ENCODE data around the gene SETMAR. TPM values are rescaled to one million over a fixed set of nuclear protein-coding genes. Genes with fewer than 3 reads are reported as not detected.

SETMAR gene
- polyA plus RNA-seq, 1 experiment: 9.3 TPM

GRCh38 chr3:4313606-4314293 lies 10.6 kb downstream of the SETMAR start:
- CTCF ChIA-PET: interaction anchor here (1.0 kb wide), 1 partner anchor 319 kb away, joined by 5 read pairs; no protein-coding TSS in a partner anchor
- Histone ChIP-seq H3K36me3 (ENCODE audit: control insufficient read depth, insufficient read depth, low read length) (peaks cover 4% of the 10 kb centered on the region; the same call in 1 of the 2 replicates), H3K27me3 (ENCODE audit: control insufficient read depth, insufficient read depth, low read length) (no peaks in the 10 kb centered on the region), H3K4me3 (ENCODE audit: low read depth, low read length) (no peak overlapping the region)
- POLR2A ChIA-PET: no interaction called here
- no peak for DNase-seq (ENCODE audit: low read depth)
- no peak for TF ChIP-seq CTCF (IDR thresholded peaks at IDR 0.05; ENCODE audit: insufficient read depth, low read depth, low read length)

GRCh38 chr3:4314688-4315087 lies 11.5 kb downstream of the SETMAR start:
- H3K36me3 ChIP-seq (ENCODE audit: control insufficient read depth, insufficient read depth, low read length): peaks cover 4% of the 10 kb centered on the region; the same call in 1 of the 2 replicates
- ChIA-PET POLR2A (no interaction called here), CTCF (interaction anchor here (1.0 kb wide), 1 partner anchor 319 kb away, joined by 5 read pairs; no protein-coding TSS in a partner anchor)
- no peaks in the 10 kb centered on the region for H3K27me3 ChIP-seq (ENCODE audit: control insufficient read depth, insufficient read depth, low read length)
- 0 out of 2 replicates have a peak, but pooled peaks have one; percentile 33 for TF ChIP-seq CTCF (IDR thresholded peaks at IDR 0.05; ENCODE audit: insufficient read depth, low read depth, low read length)
- H3K4me3 ChIP-seq (ENCODE audit: low read depth, low read length): no peak overlapping the region
- DNase-seq (ENCODE audit: low read depth): no peak

GRCh38 chr3:4320096-4320911 lies 17.1 kb downstream of the SETMAR start:
- ChIA-PET CTCF (no interaction called here), POLR2A (no interaction called here)
- DNase-seq (ENCODE audit: low read depth): no peak
- peaks cover 2% of the 10 kb centered on the region; the same call in 1 of the 2 replicates for H3K36me3 ChIP-seq (ENCODE audit: control insufficient read depth, insufficient read depth, low read length)
- no peaks in the 10 kb centered on the region for H3K27me3 ChIP-seq (ENCODE audit: control insufficient read depth, insufficient read depth, low read length)
- no peak overlapping the region for H3K4me3 ChIP-seq (ENCODE audit: low read depth, low read length)
- no peak for TF ChIP-seq CTCF (IDR thresholded peaks at IDR 0.05; ENCODE audit: insufficient read depth, low read depth, low read length)

- Histone ChIP-seq H3K36me3 (ENCODE audit: control insufficient read depth, insufficient read depth, low read length) (no peaks in the 10 kb centered on the region), H3K4me3 (ENCODE audit: low read depth, low read length) (no peak overlapping the region), H3K27me3 (ENCODE audit: control insufficient read depth, insufficient read depth, low read length) (no peaks in the 10 kb centered on the region)
- no peak for TF ChIP-seq CTCF (IDR thresholded peaks at IDR 0.05; ENCODE audit: insufficient read depth, low read depth, low read length)
- no peak for DNase-seq (ENCODE audit: low read depth)
- ChIA-PET POLR2A (no interaction called here), CTCF (interaction anchor here (1.1 to 1.2 kb wide), 2 partner anchors 9 to 29 kb away, joined by 3 read pairs; no protein-coding TSS in a partner anchor)
Observed at GRCh38 chr3:4321732-4322131, 18.6 kb downstream of the SETMAR start.

GRCh38 chr3:4322635-4323034 lies 19.5 kb downstream of the SETMAR start:
- ChIA-PET POLR2A (no interaction called here), CTCF (interaction anchor here (1.1 kb wide), 1 partner anchor 29 kb away, joined by 3 read pairs; no protein-coding TSS in a partner anchor)

More at GRCh38 chr3:4322635-4323034, 19.5 kb downstream of the SETMAR start:
- no peaks in the 10 kb centered on the region for H3K36me3 ChIP-seq (ENCODE audit: control insufficient read depth, insufficient read depth, low read length)
- TF ChIP-seq CTCF (IDR thresholded peaks at IDR 0.05; ENCODE audit: insufficient read depth, low read depth, low read length): no peak
- no peak overlapping the region for H3K4me3 ChIP-seq (ENCODE audit: low read depth, low read length)
- DNase-seq (ENCODE audit: low read depth): peak; percentile 27
- H3K27me3 ChIP-seq (ENCODE audit: control insufficient read depth, insufficient read depth, low read length): no peaks in the 10 kb centered on the region

Data from BJ (cell line).